ENCODE measurements around the gene SLC7A8.

SLC7A8 gene

DNA sequence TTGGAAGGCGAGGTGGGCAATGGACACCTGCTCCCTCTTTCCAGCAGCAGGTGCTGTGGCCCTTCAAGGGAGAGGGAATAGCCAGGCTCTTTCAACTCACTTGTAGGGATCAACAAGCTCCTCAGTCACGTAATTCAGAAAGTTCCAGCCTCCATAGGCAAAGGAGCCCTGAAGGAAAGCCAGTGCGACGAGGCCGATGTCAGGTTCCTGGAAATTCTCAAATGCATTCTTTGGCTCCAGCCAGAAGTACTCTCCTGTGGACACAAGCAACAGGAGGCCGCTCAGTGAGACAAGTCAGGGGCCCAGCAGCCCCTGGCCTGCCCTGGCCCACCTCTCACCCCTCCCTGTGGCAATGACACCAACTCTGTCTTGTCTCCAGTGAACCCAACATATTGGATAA, 43.1 kb downstream of the SLC7A8 start:
- Histone ChIP-seq H4K20me1 (ENCODE audit: insufficient read depth, low read length) (peaks cover 2% of the 10 kb centered on the region; the same call in 1 of the 2 replicates), H3K9ac (ENCODE audit: low read depth, low read length) (no peak overlapping the region), H3K9me3 (ENCODE audit: insufficient read depth, low read length, severe bottlenecking) (no peaks in the 10 kb centered on the region), H3K79me2 (ENCODE audit: insufficient read depth, low read length) (no peaks in the 10 kb centered on the region), H3K4me2 (ENCODE audit: insufficient read depth, low read length) (no peak overlapping the region), H3K27ac (ENCODE audit: low read length) (no peak overlapping the region), H2AFZ (ENCODE audit: low read depth, low read length) (no peak overlapping the region), H3K27me3 (ENCODE audit: insufficient read depth, low read length, poor library complexity) (peaks cover 55% of the 10 kb centered on the region), H3K36me3 (ENCODE audit: insufficient read depth, low read length) (no peaks in the 10 kb centered on the region), H3K4me3 (ENCODE audit: low read depth in 1 of 2, low read length in 2 of 2) (no peak overlapping the region), H3K4me1 (ENCODE audit: insufficient read depth, low read length) (no peaks in the 10 kb centered on the region)
- no peak for TF ChIP-seq EZH2 (IDR thresholded peaks at IDR 0.05; ENCODE audit: borderline replicate concordance, low read depth, low read length, severe bottlenecking)
- TF ChIP-seq, protein P1, sequence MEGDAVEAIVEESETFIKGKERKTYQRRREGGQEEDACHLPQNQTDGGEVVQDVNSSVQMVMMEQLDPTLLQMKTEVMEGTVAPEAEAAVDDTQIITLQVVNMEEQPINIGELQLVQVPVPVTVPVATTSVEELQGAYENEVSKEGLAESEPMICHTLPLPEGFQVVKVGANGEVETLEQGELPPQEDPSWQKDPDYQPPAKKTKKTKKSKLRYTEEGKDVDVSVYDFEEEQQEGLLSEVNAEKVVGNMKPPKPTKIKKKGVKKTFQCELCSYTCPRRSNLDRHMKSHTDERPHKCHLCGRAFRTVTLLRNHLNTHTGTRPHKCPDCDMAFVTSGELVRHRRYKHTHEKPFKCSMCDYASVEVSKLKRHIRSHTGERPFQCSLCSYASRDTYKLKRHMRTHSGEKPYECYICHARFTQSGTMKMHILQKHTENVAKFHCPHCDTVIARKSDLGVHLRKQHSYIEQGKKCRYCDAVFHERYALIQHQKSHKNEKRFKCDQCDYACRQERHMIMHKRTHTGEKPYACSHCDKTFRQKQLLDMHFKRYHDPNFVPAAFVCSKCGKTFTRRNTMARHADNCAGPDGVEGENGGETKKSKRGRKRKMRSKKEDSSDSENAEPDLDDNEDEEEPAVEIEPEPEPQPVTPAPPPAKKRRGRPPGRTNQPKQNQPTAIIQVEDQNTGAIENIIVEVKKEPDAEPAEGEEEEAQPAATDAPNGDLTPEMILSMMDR (IDR thresholded peaks at IDR 0.05; ENCODE audit: borderline replicate concordance, extremely low read depth, low read length, poor library complexity, severe bottlenecking): no peak
- ATAC-seq (ENCODE audit: insufficient read depth, low read depth) (no peak), DNase-seq (no peak)

DNA sequence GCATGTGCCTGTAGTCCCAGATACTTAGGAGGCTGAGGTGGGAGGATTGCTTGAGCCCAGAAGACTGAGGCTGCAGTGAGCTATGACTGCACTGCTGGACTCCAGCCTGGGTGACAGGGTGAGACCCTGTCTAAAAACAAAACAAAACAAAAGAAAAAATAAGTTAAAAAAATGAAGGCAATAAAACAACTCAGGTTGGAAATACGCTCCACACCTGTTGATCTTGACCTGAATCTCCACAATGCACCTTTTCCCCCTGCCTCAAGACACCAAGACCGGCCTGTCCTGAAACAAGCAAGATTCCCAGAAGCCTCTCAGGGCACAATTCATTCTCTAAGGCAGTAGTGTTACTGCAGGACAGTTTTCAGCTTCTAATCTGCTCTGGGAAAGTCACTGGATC, 43.6 kb downstream of the SLC7A8 start:
- H3K27me3 ChIP-seq (ENCODE audit: insufficient read depth, low read length, poor library complexity): peaks cover 55% of the 10 kb centered on the region
- no peak overlapping the region for H3K9ac ChIP-seq (ENCODE audit: low read depth, low read length)
- no peaks in the 10 kb centered on the region for H3K36me3 ChIP-seq (ENCODE audit: insufficient read depth, low read length)
- no peaks in the 10 kb centered on the region for H3K9me3 ChIP-seq (ENCODE audit: insufficient read depth, low read length, severe bottlenecking)
- no peak overlapping the region for H3K4me3 ChIP-seq (ENCODE audit: low read depth in 1 of 2, low read length in 2 of 2)
- H3K27ac ChIP-seq (ENCODE audit: low read length): no peak overlapping the region
- no peak for ATAC-seq (ENCODE audit: insufficient read depth, low read depth)
- no peak overlapping the region for H3K4me2 ChIP-seq (ENCODE audit: insufficient read depth, low read length)
- no peaks in the 10 kb centered on the region for H3K79me2 ChIP-seq (ENCODE audit: insufficient read depth, low read length)
- H4K20me1 ChIP-seq (ENCODE audit: insufficient read depth, low read length): peaks cover 2% of the 10 kb centered on the region; the same call in 1 of the 2 replicates
- no peak for DNase-seq
- no peaks in the 10 kb centered on the region for H3K4me1 ChIP-seq (ENCODE audit: insufficient read depth, low read length)
- TF ChIP-seq, protein P1 (IDR thresholded peaks at IDR 0.05; ENCODE audit: borderline replicate concordance, extremely low read depth, low read length, poor library complexity, severe bottlenecking): no peak
- no peak for TF ChIP-seq EZH2 (IDR thresholded peaks at IDR 0.05; ENCODE audit: borderline replicate concordance, low read depth, low read length, severe bottlenecking)
- no peak overlapping the region for H2AFZ ChIP-seq (ENCODE audit: low read depth, low read length)

DNA sequence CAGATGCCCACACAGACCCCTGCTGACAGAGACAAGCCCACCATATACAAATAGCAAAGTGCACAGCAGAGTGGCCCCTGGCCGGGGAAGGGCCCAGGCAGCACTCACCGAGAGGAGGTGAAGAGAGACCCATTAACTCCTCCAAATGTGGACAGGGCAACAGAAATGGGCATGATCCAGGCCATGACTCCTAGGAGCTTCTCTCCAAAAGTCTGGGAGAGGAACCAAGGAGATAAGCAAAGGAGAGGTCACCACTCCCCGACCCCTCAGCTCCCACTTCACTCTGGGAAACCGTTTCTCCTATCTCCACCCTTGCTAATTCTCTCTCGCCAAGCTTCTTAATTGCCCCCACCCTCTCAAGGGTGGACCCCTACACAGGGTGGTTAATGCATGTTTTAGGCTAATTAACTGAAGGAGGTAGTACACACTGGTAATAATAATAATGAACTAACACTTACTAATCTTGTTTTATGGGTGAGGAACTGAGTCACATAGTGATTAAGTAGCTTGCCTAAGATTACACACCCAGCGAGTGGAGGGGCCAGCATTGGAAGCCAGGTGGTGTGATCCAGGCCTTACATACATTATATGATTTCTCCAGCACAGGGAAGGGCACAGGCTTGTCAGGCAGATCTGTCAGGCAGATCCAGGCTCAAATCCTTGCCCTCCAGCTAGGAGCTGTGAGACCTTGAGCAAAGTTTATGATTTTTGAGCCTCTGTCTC, 45.5 kb downstream of the SLC7A8 start:
- H3K9ac ChIP-seq (ENCODE audit: low read depth, low read length): no peak overlapping the region
- H4K20me1 ChIP-seq (ENCODE audit: insufficient read depth, low read length): peaks cover 2% of the 10 kb centered on the region; the same call in 1 of the 2 replicates
- H3K9me3 ChIP-seq (ENCODE audit: insufficient read depth, low read length, severe bottlenecking): no peaks in the 10 kb centered on the region
- DNase-seq: no peak
- no peak for TF ChIP-seq EZH2 (IDR thresholded peaks at IDR 0.05; ENCODE audit: borderline replicate concordance, low read depth, low read length, severe bottlenecking)
- TF ChIP-seq, protein P1 (IDR thresholded peaks at IDR 0.05; ENCODE audit: borderline replicate concordance, extremely low read depth, low read length, poor library complexity, severe bottlenecking): no peak
- peaks cover 46% of the 10 kb centered on the region for H3K27me3 ChIP-seq (ENCODE audit: insufficient read depth, low read length, poor library complexity)
- H3K4me3 ChIP-seq (ENCODE audit: low read depth in 1 of 2, low read length in 2 of 2): no peak overlapping the region
- ATAC-seq (ENCODE audit: insufficient read depth, low read depth): no peak
- no peaks in the 10 kb centered on the region for H3K79me2 ChIP-seq (ENCODE audit: insufficient read depth, low read length)
- H3K4me1 ChIP-seq (ENCODE audit: insufficient read depth, low read length): no peaks in the 10 kb centered on the region
- H2AFZ ChIP-seq (ENCODE audit: low read depth, low read length): no peak overlapping the region
- H3K36me3 ChIP-seq (ENCODE audit: insufficient read depth, low read length): no peaks in the 10 kb centered on the region
- no peak overlapping the region for H3K4me2 ChIP-seq (ENCODE audit: insufficient read depth, low read length)
- H3K27ac ChIP-seq (ENCODE audit: low read length): no peak overlapping the region

All from DND-41 (cell line).